22Rv1 (cell line): ENCODE data around the gene RAD50.

Experiments
- H3K27ac ChIP-seq: fragments of 450-650 bp; 2 replicates; pipeline ENCODE4 v1.5.1; 2017
- ZFX ChIP-seq: fragments of 450-650 bp; IDR thresholded peaks from 2 replicates; pipeline ENCODE4 v1.6.1; 2017; ENCODE audit warnings: antibody characterized with exemption, borderline replicate concordance
- TF ChIP-seq, protein P1 (sequence below): fragments of 450-650 bp; IDR thresholded peaks from 2 replicates; pipeline ENCODE4 v1.5.1; 2017; ENCODE audit warnings: mild to moderate bottlenecking

RAD50 gene

DNA sequence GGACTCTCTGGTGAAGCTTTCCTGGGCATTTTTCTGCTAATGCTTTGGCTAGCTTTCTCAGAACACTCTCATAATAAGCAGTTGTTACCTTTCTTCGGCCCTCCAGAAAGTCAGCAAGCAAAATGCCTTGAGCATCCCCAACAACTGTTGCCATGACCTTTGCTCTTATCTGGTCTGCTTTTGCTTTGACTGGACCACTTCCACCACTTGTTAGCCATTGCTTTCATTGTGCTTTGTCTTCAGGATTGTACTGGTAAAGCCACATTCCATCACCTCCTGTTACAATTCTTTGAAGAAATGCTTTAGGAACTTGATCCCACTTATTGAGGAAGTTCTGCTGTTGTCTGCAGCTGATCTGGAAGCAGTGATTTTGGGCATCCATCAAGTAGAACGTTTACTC is 35.7 kb downstream of the RAD50 start:
- TF ChIP-seq ZFX: no peak
- TF ChIP-seq, protein P1, sequence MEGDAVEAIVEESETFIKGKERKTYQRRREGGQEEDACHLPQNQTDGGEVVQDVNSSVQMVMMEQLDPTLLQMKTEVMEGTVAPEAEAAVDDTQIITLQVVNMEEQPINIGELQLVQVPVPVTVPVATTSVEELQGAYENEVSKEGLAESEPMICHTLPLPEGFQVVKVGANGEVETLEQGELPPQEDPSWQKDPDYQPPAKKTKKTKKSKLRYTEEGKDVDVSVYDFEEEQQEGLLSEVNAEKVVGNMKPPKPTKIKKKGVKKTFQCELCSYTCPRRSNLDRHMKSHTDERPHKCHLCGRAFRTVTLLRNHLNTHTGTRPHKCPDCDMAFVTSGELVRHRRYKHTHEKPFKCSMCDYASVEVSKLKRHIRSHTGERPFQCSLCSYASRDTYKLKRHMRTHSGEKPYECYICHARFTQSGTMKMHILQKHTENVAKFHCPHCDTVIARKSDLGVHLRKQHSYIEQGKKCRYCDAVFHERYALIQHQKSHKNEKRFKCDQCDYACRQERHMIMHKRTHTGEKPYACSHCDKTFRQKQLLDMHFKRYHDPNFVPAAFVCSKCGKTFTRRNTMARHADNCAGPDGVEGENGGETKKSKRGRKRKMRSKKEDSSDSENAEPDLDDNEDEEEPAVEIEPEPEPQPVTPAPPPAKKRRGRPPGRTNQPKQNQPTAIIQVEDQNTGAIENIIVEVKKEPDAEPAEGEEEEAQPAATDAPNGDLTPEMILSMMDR: no peak
- no peak overlapping the region for H3K27ac ChIP-seq

DNA sequence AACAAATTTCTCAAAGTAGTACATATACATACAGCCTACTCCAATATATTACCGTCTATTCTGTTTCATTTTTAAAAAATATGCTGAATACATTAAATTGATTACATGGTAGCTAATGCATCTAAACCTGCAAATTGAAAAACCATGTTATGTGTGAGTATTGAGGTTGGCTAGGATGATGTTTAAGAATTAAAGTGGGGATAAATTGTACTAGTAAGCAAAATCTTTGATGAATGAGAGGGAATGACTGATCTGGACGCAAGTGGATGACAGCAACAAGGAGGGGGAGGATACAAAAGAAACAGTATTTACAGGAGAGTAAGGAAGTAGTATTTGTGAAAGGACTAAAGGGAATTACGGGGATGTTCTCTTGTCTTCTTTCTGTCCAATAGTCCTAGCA is 37.4 kb downstream of the RAD50 start:
- TF ChIP-seq, protein P1: no peak
- TF ChIP-seq ZFX: no peak
- H3K27ac ChIP-seq: no peak overlapping the region

DNA sequence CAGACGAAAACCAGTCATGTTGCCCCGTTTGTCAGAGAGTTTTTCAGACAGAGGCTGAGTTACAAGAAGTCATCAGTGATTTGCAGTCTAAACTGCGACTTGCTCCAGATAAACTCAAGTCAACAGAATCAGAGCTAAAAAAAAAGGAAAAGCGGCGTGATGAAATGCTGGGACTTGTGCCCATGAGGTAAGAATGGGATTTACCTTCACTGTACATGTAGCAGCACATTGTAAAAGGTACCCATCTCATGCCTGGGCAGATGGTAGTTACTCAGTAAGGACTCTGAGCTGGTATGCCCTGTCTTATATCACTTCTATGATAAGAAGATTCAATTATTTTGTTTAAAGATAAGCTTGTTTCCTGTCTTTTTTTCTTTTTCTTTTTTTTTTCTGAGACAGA is 38.8 kb downstream of the RAD50 start:
- no peak overlapping the region for H3K27ac ChIP-seq
- TF ChIP-seq, protein P1: no peak
- no peak for TF ChIP-seq ZFX

DNA sequence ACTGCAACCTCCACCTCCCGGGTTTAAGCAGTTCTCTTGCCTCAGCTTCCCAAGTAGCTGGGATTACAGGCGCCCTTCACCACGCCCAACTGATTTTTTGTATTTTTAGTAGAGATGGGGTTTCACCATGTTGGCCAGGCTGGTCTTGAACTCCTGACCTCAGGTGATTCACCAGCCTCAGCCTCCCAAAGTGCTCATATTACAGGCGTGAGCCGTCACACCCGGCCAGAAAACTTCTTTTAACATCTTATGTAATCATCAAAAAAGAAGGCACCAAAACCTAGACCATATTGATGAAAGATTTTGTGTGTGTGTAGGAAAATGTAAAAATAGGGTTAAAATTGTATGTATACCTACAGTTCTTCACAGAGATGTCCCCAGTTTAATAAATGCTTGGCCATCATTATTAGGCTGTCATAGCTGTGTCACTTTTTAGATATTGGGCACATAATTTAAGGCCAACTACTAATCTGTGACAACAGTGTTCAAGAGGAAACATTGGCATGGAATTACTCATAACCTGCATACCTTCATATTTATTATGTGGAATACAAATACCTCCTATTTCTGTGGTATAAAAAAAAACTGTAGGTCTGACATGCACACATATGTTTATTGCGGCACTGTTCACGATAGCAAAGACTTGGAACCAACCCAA is 44.4 kb downstream of the RAD50 start:
- TF ChIP-seq, protein P1: no peak
- H3K27ac ChIP-seq: no peak overlapping the region

DNA sequence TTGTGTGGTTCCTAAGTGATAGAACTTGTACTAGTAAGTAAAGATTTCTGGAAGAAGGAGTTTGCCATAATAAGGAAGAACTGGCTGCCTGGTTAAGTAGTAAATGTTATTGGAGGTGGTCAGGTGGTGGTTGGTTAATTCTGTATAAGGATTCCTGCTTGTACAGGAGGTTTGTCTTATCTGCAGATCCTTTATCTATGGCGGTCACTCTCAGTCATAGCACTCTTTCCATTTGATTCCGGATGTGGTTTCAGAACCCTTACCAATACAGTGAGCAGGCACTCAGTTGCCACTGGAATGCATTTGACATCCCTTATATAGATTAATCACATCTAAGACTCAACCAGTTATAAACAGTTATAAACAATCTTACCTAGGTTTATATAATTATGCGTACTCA is 50.3 kb downstream of the RAD50 start:
- TF ChIP-seq ZFX: no peak
- TF ChIP-seq, protein P1: no peak
- no peak overlapping the region for H3K27ac ChIP-seq

DNA sequence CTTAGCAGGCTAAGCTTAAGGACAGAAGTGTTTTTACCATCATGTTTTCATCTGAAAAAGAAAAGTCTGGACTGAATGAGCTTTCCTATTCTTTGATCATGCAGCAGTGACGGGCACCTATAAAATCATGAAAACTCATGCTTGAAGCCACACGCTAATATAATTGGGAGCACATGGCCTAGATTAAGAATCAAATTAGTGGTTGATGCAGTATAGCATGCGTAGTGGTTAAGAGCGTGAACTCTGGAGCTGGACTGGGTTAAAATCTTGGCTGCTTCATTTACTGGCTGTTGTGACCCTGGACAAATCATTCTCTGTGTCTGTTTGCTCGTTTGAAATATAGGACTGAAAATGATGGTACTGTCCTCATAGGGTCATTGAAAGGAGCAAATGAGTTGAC is 51.3 kb downstream of the RAD50 start:
- TF ChIP-seq ZFX: no peak
- TF ChIP-seq, protein P1: no peak
- H3K27ac ChIP-seq: no peak overlapping the region

DNA sequence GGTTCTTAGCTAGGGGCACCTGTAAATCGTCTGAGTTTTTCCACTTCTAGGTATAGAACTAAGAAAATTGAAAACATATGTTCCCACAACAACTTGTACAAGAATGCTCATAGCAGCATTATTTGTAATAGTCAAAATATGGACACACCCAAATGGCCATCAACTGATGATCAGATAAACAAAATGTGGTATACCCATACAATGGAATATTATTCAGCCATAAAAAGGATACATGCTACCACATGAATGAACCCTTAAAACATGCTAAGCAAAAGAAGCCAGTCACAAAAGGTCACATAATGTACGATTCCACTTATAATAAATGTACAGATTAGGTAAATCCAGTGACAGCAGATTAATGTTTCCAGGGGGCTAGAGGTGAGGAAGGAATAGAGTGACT is 55.2 kb downstream of the RAD50 start:
- TF ChIP-seq, protein P1: no peak
- TF ChIP-seq ZFX: no peak
- H3K27ac ChIP-seq: no peak overlapping the region
